IPS DF 4.7 (cell line): ENCODE results near the gene TSPY3.
"Not testable (repeated sequence)": the region's sequence is repeated elsewhere in the genome, so short reads cannot be mapped to it uniquely, and the experiment has no call there.

ENCODE experiments used
- DNase-seq: peaks from one replicate; pipeline ENCODE4 v3.0.0-alpha.2; 2013; ENCODE audit warnings: low spot score; ENCODE audit errors: extremely low read depth

TSPY3 gene, protein sequence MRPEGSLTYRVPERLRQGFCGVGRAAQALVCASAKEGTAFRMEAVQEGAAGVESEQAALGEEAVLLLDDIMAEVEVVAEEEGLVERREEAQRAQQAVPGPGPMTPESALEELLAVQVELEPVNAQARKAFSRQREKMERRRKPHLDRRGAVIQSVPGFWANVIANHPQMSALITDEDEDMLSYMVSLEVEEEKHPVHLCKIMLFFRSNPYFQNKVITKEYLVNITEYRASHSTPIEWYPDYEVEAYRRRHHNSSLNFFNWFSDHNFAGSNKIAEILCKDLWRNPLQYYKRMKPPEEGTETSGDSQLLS

DNA sequence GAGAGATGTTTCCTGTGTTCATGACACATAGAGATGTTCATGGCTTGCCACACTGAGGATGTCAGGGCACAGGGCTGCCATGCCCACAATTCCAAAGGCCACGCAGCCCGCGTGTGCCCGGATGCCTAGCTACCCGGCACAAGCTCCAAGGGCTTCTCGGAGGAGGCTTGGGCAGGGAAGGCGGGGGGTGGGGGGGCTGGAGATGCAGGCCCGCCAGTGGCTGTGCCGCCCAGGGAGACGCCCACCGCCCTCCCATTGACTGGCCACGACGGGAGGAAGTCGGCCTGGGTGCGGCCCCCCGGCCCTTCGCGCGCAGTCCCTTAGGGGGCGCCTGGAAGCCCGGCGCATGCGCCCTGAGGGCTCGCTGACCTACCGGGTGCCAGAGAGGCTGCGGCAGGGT, at the start of gene TSPY3:
TSS of gene TSPY3 (plus strand) at position 301 of the 400 bp plus-strand sequence. CDS start at position 347, 46 bp downstream.
- DNase-seq, result not testable (repeated sequence)

DNA sequence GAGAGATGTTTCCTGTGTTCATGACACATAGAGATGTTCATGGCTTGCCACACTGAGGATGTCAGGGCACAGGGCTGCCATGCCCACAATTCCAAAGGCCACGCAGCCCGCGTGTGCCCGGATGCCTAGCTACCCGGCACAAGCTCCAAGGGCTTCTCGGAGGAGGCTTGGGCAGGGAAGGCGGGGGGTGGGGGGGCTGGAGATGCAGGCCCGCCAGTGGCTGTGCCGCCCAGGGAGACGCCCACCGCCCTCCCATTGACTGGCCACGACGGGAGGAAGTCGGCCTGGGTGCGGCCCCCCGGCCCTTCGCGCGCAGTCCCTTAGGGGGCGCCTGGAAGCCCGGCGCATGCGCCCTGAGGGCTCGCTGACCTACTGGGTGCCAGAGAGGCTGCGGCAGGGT, 40.7 kb upstream of the TSPY3 start, which contains the start of gene TSPY8:
TSS of gene TSPY8 (plus strand) at position 301 of the 400 bp plus-strand sequence. CDS start at position 347, 46 bp downstream.
- DNase-seq, result not testable (repeated sequence)

DNA sequence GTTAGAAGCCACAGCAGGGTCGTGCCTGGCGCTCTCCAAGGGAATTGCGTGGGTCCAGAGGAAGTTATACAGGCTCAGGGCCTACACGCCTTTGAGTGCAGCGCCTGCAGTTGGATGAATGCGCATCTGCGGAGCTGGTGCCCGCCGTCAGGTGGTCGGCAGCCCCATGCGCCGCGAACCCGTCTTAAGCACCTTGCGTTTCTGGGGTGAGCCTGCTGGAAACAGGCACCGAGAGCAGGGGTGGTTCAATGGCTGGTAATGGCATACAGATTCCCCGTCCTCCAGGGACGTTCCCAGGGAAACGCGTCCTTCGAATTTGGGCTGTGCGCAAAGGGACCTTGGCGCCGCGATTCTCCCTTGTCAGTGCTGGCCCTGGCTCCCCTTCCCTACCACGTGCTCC, 1.7 kb upstream of the TSPY3 start:
- not testable (repeated sequence) for DNase-seq
